NCI-H748 treated with DMSO at 0.1 percent for 48 hours (cell line): ENCODE data around the gene DYRK1B.
A peak's percentile ranks its signal among the peaks of the same experiment; 100 is the strongest.
"Not testable (repeated sequence)": the region's sequence is repeated elsewhere in the genome, so short reads cannot be mapped to it uniquely, and the experiment has no call there.

ENCODE experiments used
- DNase-seq: peaks from one replicate; lab custom pipeline; 2025; lab: John Stamatoyannopoulos, UW

The DYRK1B gene

DNA sequence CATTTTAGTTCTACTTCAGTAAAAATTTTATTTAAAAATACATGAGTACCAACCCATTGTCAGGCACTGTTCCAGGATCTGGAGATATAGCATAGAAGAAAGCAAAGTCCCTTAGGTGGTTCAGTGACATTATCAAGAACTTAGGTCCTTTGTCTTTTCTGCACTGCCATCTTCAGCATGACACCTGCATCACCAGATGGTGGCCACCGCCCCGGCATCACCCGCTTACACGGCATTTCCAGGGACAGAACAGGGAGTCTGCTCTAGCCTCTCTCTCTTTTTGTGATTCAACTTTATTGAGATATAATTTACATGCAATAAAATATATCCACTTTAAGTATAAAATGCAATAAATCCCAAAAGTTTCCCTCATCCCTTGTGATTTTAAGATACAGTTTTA lies 23.5 kb downstream of the DYRK1B start:
- no peak for DNase-seq

DNA sequence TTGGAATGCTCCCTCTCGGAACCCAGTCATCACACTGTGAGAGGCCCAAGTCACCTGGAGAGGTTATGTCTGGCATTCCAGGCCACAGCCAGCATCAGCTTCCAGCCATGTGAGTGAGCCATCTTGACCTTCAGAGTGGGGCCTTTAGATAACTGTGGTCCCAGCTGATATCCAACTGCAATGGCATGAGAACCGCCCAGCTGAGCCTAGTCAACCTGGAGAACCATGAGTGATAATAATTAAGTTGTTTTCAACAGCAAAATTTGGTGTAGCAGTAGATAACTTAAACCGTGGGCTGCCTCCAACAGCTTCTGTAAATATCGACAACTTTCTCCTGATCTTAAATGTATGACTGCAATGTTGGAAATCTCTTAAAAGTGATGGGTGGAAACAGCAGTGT lies 24.6 kb downstream of the DYRK1B start:
- DNase-seq, result no peak

DNA sequence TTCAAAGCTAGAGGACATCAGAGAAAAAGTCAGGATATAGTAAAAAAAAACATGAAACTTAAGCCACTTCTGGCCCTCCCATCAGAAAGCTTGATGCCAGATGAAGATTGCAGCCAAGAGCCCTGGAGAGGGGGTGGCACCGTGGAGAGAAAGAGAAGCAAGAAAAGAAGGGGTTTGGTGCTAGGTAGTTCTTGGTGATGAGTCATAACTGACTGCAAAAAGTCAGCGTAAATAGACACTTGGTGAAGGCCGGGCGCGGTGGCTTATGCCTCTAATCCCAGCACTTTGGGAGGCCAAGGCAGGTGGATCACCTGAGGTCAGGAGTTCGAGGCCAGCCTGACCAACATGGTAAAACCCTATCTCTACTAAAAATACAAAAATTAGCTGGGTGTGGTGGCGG lies 25.3 kb downstream of the DYRK1B start:
- not testable (repeated sequence) for DNase-seq

DNA sequence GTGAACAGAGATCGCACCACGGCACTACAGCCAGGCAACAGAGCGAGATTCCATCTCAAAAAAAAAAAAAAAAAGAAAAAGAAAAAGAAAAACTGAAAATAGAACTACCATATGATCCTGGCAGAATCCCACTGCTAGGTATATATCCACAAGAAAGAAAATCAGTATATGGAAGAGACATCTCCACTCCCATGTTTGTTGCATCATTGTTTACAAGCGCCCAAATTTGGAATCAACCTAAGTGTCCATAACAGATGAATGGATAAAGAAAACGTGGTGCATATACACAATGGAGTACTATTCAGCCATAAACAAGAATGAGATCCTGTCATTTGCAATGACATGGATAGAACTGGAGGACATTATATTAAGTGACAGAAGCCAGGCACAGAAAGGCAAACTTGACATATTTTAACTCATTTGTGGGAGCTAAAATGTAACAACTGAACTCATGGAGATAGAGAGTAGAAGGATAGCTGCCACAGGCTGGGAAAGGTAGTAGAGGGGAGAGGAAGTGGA lies 26.1 kb downstream of the DYRK1B start:
- no peak for DNase-seq

DNA sequence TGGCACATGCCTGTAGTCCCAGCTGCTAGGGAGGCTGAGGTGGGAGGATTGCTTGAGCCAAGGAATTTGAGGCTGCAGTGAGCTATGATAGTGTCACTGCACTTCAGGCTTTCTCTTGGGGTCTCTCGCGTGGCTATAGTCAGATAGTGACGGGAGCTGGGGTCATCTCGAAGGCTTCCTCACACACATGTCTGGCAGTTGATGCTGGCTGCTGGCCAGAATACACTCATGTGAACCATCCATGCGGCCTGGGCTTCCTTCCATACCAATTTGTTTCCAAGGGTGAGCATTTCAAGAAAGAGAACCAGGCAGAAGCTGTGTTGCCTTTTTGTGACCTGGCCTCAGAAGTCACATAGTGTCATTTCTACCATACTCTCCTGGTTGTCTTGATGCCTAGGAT lies 28.9 kb downstream of the DYRK1B start:
- DNase-seq, result no peak

DNA sequence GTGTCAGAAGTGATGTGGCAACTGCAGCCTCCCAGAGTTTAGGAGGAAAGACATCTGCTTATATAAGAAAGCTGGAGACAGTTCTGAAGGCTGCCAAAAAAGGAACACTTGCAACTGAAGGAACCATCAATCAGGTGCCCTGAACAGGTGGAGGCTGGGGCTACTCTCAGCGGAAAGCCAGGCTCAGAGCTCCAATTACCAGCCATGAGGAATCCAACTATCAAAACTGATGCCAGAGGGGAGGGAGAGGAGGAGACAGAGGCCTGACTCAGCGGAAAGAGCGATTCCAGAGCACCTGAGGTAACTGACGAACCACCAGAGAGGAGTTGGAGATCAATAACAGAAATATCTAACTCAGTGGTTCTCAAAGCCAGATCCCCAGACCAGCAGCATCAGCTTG lies 31.0 kb downstream of the DYRK1B start:
- no peak for DNase-seq

DNA sequence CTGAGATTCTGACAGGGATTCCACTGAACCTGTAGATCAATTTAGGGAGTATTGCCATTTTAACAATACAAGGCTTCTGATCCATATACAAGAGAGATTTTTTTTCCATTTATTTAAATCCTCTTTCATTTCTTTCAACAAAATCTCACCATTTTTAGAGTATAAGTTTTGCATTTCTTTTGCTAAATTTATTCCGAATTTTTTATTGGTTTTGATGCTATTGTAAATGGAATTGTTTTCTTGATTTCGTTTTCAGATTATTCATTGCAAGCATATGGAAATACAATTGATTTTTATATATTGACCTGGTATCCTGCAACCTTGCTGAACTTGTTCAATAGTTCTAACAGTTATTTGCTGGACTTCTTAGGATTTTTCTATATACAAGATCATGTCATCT lies 36.9 kb downstream of the DYRK1B start:
- no peak for DNase-seq

DNA sequence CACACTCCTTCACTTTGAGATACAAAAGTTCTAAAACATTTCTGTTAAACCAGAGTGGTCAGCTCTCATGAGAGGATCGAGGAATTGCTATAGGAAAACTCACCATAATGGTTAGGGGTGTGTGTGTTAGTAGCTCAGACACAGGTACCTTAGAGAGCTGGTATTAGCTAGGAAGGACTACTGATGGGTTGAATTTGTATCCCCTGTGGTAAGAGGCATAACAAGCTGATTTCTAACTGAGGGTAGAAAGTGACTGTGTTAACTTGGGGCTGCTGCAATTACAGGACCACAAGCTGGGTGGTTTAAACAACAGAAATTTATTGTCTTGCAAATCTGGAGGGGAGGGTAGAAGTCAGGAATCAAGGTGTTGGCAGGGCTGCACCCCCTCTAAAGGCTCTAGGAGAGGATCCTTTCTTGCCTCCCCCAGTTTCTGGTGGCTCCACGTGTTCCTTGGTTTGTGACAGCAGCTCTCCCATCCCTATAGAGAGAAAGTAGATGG lies 37.9 kb downstream of the DYRK1B start:
- DNase-seq, result no peak

DNA sequence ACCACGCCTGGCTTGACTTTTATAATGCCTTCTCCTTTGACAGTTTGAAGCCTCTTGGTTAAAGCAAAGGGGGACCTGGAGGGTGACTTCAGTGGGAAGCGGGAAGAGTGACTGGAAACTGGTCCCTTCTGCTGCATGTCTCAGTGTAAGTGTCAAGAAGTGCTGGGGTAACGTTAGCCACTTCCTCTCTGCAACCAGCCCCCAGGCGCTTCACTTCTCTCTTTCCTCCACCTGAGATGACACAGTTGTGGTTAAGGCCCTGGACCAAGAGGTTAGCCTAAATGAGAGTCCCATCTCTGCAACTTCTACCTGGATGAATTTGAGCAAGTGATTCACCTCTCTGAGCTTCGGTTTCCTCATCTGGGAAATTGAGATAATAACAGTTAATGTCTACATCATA lies 39.0 kb downstream of the DYRK1B start:
- no peak for DNase-seq

DNA sequence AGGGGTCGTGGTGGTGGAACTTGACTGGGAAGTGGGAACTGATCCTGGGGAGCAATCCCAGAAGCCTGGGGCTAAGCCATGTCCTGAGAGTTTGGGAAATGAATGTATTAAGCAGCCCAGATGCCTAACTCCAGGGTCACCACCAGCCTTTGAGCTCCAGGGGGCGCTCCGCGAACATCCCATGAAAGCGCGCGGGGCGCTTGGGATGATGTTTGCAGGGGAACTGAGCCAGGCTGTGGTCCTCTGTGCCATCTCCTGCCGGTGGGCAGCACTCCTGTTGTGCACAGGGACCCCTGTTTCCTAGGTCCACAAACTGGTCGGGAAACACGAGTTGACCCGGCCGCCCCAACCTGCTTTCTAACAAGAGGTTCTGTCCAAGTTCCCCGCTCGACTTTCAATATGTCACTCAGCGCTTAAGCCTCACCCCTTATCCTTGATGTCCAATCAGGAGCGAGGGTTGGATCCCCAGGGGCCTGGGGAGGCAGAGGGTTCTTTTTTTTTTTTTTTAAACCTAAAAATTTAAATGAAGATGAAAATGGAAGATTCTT lies 40.9 kb downstream of the DYRK1B start:
- peak; percentile 67 for DNase-seq

DNA sequence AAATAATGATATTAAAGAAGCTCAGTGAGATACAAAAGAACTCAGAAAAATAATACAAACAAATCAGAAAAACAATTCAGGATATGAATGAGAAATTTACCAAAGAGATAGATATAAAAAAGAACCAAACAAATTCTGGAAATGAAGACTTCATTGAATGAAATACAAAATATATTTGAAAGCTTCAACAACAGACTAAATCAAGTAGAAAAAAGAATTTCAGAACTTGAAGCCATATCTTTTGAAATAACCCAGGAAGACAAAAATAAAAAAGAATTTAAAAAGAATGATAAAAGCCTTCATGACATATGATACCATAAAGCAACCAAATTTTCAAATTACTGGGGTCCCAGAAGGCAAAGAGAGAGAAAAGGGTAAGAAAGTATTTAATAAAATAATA lies 45.7 kb downstream of the DYRK1B start:
- no peak for DNase-seq

DNA sequence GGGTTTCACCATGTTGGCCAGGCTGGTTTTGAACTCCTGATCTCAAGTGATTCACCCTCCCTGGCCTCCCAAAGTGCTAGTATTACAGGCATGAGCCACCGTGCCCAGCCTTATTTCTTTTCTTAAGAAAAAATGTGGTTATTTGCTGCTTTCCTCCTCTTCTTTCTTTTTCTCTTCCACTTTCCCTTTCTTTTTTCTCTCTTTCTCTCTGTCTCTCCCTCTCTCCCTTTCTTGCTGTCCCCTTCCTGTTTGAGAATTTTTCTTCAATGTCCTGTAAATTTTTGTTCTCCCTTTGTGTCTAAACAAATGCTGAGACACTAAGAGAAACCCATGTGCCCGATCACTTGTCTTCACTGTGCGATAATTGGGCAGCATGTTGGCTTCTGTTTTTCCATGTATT lies 53.1 kb downstream of the DYRK1B start:
- DNase-seq, result no peak

DNA sequence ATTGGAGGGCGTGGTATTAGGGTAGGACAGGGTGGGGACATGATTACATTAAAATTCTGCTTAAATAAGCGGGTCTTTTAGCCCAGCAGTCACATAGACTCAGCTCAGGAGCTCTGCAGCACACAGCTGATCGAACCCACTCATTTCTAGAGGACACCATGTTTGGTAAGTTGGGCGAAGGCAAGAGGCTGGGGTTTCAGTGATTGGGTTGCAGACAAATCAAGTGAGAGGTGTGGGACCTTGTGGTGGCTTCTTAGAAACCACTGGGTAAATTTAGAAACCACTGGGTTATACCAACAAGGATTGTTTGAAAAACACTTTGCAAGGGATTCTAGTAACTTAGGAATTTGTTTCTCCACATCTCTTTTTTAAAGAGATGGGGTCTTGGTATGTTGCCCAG lies 55.2 kb downstream of the DYRK1B start, which contains the start of gene LEUTX:
Gene LEUTX, plus strand, starts transcription at position 92 of the 400 bp plus-strand sequence. Its CDS starts 67 bp downstream, at position 159.
- DNase-seq, result no peak
